Adipose tissue (tissue), 3 donors: Measurements from ENCODE around the gene RNF130. TPM values are rescaled to one million over a fixed set of nuclear protein-coding genes. Genes with fewer than 3 reads are reported as not detected.

Experiments used
- H3K27ac ChIP-seq: one replicate; pipeline ENCODE4 v1.5.1; 2013; ENCODE audit warnings: low read depth, low read length
- WGBS, 3 donors: extraction: QIAGEN DNeasy Blood & Tissue Kit; methylation state at CpG; one replicate each; pipeline ENCODE4 v1.1.7; 2013; 5-methylcytosine and 5-hydroxymethylcytosine counted together
- polyA plus RNA-seq, 3 donors: library from polyadenylated mRNA; stranded (reverse); fragments of 200-250 nt; gene quantifications; one replicate each; pipeline ENCODE4 v1.2.3, GENCODE V29; 2013
- donor health status: healthy with polysubstance abuse.
- donor health status: Bipolar disorder and iron deficiency.
- donor health status: healthy.

RNF130 gene
- polyA plus RNA-seq, 3 donors = 37.6 to 103 (median 93.2) TPM

DNA sequence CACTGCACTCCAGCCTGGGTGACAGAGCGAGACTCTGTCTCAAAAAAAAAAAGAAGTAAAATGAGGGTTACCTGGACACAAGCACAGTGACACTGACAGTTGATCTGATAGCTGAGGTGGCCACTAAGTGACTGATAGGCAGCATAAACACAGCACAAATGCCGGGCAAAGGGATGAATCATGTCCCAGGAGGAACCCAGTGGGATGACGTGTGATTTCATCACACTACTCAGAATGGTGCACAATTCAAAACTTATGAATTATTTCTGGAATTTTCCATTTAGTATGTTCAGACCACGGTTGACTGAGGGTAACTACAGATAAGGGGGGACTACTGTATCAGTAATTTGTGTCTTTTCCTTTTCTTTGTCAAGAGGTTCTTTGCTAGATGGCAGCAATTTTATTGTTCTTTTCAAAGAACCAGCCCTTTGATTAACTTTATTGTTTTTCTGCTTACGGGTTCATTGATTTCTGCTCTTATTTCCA lies 34.3 kb upstream of the RNF130 start:
- H3K27ac ChIP-seq = no peak overlapping the region
- WGBS, 3 donors = 72 to 80% (median 79%) methylated on average over 5 of the region's 5 CpGs

DNA sequence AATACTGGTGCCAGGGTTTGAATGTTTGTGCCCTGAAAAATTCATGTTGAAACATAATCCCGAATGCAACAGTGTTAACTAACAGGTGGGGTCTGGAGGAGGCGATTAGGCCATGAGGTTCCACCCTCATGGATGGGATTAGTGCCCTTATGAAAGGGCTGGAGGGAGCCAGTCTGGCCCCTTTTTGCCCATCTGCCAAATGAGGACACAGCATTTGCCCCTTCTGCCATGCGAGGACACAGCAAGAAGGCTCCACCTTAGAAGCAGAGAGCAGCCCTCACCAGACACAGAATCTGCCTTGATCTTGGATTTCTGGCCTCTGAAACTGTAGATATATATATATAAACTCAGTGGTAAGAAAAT lies 32.6 kb upstream of the RNF130 start:
- H3K27ac ChIP-seq = no peak overlapping the region
- 89 to 93% (median 91%) methylated on average over 3 of the region's 3 CpGs for WGBS, 3 donors

DNA sequence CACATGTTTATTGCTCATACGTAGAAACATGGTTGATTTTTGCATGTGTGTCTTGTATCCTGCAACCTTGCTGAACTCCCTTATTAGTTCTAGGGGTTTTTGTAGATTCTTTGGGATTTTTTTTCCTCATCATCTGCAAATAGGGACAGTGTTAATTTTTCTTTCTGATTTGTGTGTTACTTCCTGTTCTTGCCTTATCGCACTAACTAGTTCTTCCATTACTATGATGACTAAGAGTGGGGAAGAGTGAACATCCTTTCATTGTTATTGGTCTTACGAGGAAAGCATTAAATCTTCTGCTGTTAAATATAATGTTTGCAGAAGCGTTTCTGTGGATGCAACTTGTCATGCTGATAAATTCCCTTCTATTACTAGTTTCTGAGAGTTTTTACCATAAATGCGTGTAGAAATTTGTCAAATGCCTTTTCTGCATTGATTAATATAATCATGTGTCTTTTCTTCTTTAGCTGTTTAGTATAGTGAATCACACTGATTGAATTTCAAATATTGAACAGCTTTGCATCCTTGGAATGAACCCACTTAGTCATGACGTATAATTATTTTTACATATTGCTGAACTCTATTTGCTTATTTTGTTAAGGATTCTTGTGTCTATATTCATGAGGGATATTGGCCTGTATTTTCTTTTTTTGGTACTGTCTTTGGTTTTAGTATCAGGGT lies 32.1 kb upstream of the RNF130 start:
- WGBS, 3 donors = 73 to 76% (median 74%) methylated on average over 6 of the region's 6 CpGs

DNA sequence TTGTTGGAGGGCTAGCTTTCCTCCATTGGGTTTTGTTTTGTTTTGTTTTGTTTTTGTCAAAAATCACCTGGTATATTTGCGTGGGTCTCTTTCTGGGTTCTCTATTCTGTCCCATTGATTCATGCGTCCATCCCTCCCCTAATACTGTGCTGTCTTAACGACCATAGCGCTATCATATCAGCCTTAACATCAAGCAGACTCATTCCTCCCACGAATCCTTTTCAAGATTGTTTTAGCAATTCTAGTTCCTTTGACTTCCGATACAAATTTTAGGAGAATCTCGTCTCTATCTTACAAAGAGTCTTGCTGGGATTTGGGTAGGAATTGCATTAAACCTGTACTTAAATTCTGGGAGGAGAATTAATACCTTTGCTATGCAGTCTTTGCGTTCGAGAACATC lies 31.1 kb upstream of the RNF130 start:
- 79 to 86% (median 86%) methylated on average over 9 of the region's 9 CpGs for WGBS, 3 donors
- no peak overlapping the region for H3K27ac ChIP-seq

More for the DNA sequence above, 32.1 kb upstream of the RNF130 start:
- no peak overlapping the region for H3K27ac ChIP-seq

DNA sequence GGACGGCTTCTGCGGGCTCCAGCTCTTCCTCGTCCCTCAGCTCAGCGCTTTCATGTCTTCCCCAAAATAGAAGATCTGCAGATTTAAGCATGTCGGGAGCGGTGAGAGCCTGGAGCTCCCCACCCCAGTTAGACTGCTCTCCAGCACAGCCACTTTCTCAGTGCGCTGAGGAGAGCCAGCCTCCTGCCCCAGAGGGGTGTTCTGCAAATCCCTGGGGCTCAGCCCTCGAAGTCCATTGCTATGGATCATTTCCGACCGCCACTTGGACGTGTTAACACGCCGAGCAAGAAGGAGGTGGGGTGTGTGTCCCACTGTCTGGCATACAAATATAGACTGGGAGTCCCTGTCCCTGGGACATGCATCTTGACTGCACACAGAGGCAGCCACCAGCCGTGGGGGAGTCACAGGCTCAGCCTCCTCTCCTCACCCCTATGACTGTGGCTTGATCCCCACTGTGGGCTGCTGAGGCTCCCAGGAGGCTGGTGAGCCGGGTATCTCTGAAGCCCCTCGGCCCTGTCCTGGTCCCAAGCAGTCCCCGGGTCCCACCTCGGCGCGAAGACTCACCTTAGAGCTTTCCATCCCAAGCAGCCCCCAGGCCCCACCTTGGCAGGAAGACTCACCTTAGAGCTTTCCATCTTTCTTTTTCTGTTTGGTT lies 30.0 kb upstream of the RNF130 start:
- WGBS, 3 donors = 80 to 89% (median 86%) methylated on average over 20 of the region's 20 CpGs

DNA sequence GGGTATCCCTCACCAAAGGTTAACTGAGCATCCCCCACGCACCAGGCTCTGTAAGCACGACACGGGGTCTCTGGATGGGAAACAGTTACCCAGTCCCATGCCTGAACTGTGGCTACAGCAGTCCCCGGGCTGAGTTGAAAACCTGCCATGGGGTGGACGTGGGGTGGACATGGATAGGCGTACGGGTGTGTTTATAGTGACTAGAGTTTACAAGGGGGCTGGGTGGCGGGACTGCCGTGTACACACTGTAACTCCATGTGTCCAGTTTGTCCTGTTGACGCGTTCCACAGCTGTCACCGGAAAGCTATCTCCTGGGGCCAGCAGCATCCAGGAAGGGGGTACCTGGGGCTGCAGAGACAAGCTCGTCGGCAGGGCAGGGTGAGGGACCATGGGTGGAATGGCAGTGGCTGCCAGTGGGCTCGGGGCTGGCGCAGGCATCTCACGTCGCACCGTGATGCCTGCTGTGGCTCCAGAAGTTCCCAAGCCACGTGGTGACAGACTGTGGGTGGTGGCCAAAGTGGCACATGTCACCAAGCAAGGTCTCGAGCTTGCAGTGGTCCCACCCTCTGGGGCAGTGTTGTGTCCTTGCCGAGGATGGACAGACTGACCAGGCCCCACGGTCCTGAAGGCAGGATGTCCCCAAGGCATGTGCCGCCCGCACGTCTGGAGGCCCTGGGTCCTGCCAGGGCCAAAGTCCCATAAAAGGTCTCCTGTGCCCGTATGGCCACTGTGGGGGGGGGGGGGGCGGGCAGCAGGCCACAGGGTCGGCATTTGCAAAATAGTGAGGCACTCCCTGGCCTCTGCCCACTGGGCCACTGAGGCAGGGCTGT lies 29.3 kb upstream of the RNF130 start:
- WGBS, 3 donors = 79 to 85% (median 82%) methylated on average over 27 to 29 of the region's 29 CpGs
- H3K27ac ChIP-seq = no peak overlapping the region

More for the DNA sequence above, 30.0 kb upstream of the RNF130 start:
- no peak overlapping the region for H3K27ac ChIP-seq

DNA sequence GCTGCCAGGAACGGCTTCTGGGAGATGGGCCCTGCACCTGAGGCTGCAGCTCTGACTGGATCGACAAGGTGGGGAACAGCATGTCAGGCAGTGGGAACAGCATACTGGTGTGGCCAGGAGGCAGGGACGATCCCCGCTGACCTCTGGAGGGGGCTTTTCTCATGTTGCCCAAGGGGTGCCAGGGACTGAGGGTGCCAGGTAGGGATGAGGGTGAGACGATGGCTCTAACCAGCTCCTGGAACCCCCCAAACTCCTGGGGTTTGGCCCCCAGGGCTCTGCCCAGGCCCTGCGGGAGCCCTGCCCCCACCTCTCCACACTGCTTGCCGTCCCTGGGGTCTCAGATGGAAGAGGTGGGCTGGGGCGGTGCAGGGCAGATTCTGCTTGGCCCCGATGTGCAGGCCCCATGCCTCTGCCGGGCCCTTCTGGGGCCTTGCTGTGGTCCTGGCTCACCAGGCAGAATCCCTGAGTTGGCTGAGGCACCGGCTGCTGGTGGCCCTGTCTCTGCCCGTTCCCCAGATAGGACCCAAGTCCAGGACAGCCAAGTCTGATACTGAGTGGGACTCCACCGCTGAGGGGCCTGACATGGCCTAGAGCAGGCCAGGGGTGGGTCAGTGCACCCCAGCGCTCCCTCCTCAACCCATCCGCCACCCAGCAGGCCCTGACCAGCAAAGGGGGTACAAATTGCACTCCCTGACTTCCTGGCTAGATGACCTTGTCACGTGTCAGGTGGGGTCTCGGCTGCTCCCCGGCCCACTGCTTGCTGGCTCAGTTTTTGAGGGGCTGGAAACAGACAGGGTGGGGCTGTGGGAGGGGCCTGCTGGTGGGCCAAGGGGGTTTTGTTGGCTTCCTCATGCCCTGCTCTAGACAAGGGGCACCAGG lies 28.4 kb upstream of the RNF130 start:
- 86 to 88% (median 86%) methylated on average over 18 of the region's 18 CpGs for WGBS, 3 donors

DNA sequence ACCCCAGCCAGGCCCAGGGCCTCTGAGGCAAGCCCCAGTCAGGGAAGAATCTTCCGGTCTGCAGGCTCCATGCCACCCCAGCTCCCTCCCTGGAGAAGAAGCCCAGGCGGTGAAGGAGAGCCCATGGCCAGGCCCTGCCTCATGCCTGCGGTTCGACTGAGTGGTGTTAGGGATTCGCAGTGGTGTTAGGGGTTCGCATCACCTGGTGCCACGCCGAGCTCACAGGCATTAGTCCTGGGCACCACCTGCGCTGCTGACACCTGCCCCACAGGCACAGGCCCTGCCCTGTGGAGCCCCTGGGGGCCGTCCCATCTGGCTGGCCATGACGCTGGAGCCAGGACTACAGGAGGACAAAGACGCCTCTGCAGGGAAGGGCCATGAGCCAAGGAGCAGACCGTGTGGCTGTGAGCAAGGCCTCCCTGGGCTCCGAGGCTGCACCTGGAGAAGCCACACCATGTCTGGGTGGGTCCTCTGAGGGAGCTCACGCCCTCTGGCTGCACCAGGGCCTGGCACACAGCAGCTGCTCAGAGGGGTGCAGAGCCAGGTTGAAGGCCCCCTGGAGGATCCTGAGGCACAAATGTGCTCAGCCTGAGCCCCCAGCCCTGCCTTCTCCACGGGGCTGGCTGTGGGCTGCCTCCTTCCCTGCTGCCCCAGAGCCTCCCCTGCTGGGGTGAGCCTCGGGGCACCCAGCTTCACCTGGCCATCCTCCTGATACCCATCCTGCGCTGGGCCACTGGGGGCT lies 27.6 kb upstream of the RNF130 start:
- WGBS, 3 donors = 85 to 90% (median 88%) methylated on average over 17 to 18 of the region's 18 CpGs
- H3K27ac ChIP-seq = no peak overlapping the region

More for the DNA sequence above, 28.4 kb upstream of the RNF130 start:
- no peak overlapping the region for H3K27ac ChIP-seq

DNA sequence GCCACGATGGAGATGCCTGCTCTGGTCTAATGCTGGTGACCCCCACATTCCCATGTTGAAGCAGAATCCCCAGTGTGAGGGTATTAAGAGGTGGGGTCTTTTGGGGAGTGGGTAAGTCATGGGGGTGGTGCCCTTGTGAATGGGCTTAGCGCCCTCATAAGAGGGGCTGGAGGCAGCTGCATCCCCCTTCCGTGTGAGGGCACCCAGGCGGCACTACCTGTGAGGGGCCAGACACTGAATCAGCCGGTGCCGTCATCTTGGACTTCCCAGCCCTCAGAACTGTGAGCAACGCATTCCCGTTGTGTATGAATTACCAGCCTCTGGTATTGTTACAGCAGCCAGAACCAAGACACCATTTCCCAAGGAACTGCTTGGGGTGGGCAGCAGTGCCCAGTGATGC lies 27.0 kb upstream of the RNF130 start:
- whole genome bisulfite sequencing, 3 donors = 92 to 95% (median 92%) methylated on average over 8 of the region's 8 CpGs
- H3K27ac ChIP-seq = no peak overlapping the region

DNA sequence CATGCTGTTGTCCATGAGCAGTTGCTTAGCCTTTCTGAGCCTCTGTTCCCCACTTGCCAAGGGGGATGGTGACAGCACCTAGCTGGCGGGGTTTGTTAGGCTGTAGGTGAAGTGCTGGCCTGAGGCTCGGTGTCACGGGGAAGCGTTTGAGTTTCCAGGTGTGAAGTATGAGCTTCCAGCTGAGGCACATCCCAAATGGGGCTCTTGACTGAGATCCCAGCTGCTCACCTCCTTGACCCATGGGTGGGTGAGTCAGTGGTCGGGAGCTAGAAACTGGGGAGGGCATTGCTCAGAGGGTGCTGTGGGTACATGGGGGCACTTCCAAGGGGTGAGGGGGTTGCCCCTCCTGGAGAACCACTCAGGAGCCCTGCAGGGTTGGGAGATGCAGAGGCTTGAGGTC lies 26.4 kb upstream of the RNF130 start:
- H3K27ac ChIP-seq = no peak overlapping the region
- 81 to 93% (median 87%) methylated on average over 5 of the region's 5 CpGs for WGBS, 3 donors

DNA sequence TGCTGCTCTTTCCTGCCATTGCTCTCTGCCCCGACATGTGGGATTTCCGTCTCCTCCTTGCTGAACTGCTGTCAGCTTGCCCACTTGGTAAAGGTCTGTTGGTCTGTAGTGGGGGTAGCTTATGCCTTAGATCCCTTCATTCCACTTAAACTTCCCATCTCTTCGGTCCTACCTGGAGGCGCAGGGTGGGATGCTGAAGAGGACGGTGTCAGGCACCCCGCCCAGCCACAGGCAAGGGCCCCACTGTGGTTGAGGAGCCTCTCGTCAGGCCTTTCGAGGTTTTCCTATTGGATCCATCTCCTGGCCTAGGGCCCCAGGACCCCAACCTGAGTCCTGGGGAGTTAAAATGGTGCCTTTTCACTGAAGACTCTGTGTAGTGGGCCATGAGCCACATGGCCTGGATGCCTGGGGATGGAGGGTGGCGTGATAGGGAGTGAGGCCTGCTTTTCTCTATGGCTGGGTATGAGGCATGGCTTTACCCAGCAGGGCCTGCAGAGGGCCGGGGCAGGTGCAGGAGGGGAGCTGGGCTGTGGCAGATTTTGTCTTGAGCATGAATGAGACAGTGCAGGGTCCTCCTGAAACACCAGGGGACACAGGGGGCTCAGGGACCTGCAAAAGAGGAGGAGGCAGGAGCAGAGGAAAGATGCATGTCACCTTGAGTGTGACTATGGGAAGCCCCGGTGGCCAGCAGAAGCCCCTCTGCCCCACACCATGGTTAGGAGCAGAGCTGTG lies 25.8 kb upstream of the RNF130 start:
- no peak overlapping the region for H3K27ac ChIP-seq
- 88 to 89% (median 89%) methylated on average over 11 of the region's 11 CpGs for WGBS, 3 donors

DNA sequence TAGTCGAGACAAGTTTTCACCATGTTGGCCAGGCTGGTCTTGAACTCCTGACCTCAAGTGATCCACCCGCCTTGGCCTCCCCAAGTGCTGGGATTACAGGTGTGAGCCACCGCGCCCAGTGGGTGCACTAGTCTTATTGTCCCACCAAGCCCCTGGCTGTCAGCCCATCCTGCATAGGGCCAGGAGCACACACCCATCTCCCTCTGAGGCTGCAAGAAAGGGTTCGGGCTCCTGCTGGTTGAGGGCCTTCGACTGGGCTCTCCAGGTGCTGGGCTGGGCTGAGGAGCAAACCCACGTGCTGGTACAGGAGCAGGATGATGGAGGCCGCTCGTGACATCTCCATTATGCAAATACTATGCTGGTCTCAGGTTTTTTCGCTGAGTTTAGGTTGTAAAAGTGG lies 25.1 kb upstream of the RNF130 start:
- no peak overlapping the region for H3K27ac ChIP-seq
- 85 to 93% (median 87%) methylated on average over 10 of the region's 10 CpGs for WGBS, 3 donors

DNA sequence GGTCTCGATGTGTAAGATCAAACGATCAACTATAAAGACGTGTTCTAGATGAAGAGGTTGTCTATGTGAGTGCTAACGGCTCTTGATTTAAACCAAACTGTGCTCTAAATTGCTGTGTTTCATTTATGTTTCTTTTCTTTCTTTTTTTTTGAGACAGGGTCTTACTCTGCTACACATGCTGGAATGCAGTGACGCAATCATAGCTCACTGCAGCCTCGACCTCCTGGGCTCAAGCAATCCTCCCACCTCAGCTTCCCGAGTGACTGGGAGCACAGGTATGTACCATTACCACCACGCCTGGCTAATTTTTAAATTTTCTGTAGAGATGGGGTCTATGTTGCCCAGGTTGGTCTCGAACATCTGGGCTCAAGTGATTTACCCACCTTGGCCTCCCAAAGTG lies 24.0 kb upstream of the RNF130 start:
- no peak overlapping the region for H3K27ac ChIP-seq
- WGBS, 3 donors = 74 to 77% (median 77%) methylated on average over 9 of the region's 9 CpGs

DNA sequence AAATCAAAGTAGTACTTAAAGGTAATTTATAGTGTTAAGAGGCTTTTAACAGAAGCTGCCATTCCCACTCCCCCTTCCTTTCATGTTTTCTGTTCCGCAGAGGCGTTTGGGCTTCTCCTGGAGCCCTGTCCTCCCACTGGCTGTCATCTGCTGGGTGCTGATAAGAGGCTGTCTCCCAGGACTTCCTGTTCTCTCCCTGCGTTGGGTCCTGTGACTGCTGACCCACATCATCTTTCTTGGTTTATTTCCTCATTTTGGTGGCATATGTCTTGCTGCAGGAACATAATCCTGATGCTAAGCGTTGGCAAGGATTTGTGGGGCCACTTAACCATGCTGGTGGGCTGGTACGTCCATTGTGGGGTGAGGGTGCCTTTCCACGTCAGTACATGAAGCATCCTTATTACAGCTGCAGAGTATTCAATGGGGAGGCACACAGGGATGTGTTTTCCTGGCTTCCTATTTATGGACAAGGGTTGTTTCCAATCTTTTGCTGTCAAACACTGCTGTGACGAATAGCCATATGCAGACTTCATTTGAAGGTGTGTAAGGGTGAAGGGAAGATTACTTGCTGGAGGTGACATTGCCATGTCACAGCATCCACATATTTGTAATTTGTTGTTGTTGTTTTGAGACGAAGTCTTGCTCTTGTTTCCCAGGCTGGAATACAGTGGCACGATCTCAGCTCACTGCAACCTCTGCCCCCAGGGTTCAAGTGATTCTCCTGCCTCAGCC lies 22.3 kb upstream of the RNF130 start:
- no peak overlapping the region for H3K27ac ChIP-seq
- 52 to 74% (median 57%) methylated on average over 9 of the region's 9 CpGs for WGBS, 3 donors

DNA sequence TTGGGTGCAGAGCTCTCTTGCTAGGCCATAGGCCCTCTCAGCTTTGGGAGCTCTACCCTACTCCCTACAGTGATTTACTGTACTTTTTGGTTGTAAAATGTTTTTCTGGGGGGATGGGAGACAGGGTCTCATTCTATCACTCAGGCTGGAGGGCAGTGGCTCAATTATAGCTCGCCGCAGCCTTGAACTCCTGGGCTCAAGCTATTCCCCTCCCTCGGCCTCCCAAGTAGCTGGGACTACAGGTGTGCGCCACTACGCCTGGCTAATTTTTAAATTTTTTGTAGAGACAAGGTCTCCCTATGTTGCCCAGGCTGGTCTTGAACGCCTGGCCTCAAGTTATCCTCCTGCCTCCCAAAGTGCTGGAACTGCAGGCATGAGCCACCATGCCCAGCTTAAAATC lies 21.7 kb upstream of the RNF130 start:
- no peak overlapping the region for H3K27ac ChIP-seq
- WGBS, 3 donors = 91 to 95% (median 91%) methylated on average over 6 of the region's 6 CpGs

DNA sequence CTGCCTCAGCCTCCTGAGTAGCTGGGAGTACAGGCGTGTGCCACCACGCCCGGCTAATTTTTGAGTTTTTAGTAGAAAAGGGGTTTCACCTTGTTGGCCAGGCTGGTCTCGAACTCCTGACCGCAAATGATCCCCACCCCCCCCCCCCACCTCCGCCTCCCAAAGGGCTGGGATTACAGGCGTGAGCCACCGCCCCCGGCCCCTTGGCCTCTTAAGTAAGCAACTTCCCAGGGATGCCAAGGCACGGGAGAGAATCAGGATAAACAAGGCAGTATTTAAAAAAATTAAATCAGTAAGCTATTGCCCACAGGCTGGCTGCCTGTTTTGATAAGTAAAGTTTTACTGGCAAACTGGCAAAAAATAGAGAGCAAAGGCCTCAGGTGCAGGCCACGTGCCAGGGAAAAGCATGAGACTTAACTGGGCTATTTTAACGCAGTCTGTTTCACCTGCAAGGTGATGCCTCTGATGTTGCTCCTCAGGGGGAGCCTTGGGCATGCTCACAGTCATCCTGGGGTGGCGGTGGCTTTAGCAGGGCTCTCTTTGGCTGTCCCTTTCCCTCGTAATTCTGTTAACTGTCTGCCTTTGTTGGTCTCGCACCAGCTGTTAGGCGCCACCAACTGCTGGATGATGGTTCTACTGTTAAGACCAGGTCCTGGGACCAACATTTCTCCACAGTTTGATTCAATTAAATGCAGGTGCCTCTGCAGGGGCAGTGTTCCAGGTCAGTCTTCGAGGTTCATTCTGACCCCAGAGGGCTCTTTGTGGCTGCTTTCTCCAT lies 19.4 kb upstream of the RNF130 start:
- no peak overlapping the region for H3K27ac ChIP-seq
- WGBS, 3 donors = 16 to 32% (median 26%) methylated on average over 17 of the region's 17 CpGs
